ENCODE measurements around the gene OMP.

Gene OMP

DNA sequence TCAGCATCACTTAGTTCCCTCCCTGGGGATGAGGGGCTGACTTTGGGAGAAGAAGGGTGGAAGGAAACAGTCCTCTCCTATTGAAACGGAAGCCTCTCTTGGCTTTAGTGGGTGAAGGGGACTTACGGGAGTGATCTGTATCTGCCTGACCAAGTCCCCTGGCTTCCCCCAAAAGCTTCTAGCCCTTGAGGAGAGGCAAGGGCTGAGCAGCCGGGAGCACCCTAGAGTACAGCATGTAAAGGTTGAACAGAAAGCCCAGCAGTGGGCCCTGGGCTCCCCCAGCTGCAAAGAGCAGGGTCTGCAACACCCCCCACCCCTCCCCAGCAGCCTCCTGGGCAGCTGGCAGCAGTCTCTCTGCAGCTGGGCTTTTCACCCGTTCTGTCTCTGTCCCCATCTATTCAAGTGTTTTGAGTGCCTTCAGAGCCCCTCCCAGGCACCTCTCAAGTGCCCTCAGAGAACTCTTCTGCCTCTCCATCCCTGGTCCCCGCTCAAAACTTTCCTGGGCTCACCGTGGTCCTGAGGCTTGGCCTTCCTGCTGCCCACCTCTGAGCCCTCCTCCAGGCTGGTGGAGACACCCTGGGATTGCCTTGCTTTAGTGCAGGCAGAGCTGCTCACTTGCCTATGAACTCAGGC is 33.2 kb upstream of the OMP start:
- no peak for DNase-seq (ENCODE audit: low read depth)

DNA sequence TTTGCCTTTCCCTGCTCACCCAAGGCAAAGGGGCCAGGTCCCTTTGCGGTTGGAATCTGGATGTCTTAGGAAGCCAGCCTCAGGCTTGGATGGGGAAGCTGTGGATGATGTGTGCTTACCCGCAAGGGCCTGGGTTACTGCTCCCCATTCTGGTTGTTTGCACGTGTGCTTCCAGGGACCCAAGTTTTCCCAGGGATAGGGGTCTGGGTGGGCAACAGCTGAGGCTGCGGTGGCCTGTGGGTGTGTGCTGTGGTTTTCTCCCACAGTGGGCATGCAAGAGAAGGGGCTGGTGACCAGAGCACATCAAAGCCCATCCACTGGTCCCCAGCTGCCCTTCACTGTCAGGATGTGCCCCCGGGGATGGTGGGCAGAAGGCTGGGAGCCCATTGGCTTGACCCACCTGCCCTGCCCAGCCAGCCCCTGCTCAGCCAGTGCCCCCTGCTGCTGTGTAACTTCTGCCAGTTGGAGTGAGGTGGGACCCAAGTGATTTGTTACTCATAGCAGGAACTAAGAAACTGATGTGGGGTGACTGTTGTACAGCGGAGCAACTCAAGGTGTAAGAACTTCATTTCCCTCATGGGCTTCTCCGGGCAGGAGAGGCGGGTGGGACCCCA is 32.6 kb upstream of the OMP start:
- DNase-seq (ENCODE audit: low read depth) = no peak

DNA sequence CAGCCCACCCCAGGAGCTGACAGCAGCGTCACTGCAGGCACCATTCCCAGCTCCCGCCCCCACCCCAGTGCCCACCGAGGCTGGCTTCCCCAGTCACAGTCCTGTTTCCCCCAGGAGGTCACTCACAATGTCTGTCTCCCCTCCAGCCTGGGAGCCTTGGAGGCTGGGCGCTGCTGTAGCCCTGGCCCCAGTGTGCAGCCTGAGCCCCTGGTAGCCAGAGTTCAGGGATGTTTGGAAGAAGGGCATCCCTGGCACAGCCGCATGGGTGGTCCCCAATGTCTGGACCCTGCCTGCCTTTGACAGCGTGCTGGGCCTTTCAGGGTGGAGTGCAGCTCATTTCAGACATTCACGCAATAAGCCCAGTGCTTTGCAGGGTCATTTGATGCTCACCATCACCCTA is 31.6 kb upstream of the OMP start:
- DNase-seq (ENCODE audit: low read depth) = no peak

DNA sequence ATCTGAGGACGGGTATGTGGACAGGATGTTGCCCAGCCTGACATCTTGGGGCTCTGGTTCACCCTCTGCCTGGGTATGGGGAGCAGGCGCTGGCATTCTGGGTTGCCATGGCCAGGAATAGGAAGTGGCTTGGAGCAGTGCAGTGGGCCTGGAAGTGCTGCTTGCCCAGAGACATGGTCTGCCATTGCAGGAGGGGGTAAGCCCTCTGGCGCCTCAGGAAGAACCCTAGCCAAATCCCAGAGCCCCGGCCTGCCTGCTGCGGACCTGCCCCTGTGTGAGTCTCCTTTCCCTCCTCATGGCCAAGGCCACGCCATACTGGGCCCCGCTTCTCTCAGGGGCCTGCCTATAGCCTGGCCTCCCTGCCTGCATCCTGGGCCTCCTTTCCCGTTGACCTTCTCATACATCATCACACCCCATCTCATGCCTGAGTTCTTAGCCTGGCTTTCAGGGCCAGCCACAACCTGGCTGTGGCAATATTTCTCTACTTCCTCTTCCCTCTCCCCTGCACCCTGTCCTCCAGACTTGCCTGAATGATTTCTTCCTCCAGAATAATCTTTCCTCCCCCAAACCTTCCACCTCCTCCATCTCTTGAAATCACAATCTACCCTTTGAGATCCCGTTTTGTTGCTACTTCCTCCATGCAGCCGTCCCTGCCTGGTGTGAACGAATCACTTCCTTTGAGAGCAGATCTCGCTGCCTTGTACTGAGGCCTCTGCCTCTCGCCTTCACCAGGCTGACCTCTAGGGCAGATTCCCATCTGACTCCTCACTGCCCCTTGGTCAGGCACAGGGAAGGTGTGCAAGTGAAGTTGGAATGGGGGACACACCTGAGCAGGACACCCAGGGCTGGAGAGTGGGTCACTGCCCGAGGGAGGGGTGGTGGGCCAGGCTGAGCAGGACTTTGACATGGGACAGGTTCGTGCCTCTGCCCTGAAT is 30.7 kb upstream of the OMP start:
- DNase-seq (ENCODE audit: low read depth) = no peak

DNA sequence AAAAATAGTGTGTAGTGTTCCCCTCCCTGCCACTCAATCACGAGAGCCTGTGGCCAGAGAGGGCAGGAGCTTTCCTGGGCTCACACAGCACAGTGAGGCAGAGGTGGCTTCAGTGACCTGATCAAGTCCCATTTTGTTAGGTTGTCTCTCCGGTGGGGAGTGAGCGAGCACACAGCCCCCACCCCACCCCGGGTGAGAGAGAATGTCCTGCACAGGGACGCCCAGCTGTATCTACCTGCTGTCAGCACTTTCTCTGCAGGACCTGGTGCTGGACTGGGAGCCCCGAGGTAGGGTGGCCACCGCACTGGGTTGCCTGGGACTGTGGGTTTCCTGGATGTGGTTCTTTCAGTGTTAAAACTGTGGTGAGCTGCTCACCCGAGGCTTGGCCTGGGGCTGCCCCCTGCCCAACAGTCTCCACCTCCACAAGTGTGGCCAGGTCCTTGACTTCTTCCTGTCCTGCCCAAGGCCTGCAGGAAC is 29.8 kb upstream of the OMP start:
- no peak for DNase-seq (ENCODE audit: low read depth)

DNA sequence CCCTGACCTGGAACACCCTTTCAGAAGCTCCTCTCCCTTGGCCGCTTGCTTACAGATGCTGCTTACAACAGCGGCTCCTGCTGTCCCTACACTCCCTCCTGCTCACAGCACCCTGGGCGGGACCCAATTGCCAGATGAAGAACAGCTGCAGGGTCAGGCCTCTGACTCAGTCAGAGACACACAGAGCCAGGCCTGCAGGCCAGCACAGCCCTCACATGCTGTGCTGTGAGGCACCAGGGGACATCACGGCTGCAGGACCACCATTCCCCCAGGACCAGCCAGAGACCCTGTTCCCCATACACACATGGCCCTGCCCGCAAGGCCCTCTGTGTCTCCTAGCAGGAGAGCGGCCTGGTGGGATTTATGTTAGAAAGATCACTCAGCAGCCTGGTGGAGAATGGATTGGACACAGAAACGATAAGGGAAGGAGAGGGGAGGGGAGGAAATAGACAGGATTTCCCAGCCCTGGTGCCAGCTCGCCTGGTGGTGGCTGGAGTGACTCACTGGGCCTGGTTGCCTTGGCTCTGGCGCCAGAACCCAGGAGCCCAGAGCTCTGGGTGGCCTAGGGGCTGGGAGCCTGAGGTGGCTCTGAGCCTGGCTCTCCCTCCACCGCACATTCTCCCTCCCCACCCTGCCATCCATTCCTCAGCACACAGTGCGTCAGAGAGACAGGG is 29.2 kb upstream of the OMP start:
- DNase-seq (ENCODE audit: low read depth) = peak; percentile 94

DNA sequence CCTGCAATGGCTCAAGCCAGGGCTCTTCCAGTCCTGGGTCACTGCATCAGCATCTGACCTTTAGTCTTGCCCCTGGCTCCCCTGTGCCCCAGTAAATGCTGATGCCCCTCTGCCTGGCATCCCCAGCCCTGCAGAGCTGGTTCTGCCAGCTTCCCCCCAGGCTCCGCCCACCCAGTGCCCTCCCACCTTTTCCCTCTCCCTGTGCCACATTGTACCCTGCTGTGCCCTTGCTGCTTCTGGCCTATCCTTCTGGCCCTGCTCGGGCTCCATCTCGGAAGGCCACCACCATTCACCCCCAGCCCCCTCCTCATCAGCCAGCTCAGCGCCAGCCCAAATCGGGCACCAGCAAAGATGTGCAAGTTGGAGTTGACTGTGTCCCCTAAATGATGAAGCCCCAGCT is 28.4 kb upstream of the OMP start:
- DNase-seq (ENCODE audit: low read depth) = no peak

DNA sequence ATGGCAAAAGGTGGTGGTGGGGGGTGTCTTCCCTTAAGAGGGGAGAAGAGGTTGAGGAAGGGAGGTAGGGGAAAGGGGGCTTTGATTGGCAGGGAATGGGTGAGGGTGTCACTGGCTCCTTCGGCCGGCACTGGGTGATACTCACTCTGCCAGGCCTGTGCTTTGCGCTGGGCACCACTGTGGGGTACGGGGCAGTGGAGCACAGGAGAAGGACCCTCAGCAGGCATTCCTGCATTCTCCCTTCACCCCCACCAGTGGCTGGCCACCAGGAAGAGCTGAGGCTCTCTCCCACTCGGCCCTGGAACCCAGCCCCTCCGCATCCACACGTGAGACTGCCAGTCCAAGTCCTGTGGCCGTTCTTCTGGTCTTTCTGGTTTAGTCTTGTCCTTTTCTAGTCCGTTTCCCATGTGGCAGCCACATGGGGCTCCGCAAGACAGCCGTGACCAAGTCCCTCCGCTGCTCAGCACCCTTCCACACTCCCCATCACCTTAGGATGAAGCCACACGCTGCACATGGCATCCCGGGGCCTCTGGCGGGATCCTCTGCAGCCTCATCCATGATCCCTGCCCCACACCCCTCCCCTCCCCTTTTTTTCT is 27.9 kb upstream of the OMP start:
- no peak for DNase-seq (ENCODE audit: low read depth)

DNA sequence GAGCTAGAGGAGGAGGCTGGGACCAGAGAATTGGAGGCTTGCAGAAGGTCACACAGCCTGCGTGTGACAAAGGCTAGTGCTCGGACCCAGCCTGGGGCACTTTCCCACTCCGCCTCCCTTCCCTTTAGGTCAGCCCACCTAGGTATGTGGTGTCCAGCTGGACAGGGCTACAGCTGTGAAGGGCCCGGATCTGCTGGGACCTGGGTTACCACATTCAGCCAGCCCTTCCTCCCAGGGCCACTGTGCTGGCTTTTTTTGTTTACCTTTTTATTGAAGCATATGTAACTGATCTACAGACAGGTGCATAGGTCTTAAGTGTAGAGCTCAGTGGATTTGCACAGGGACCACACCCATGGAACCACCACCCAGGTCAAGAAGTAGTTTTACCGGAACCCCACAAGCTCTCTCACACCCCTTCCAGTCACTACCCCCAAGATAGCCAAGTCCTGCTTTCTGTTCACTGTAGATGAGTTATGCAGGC is 27.2 kb upstream of the OMP start:
- DNase-seq (ENCODE audit: low read depth) = no peak

DNA sequence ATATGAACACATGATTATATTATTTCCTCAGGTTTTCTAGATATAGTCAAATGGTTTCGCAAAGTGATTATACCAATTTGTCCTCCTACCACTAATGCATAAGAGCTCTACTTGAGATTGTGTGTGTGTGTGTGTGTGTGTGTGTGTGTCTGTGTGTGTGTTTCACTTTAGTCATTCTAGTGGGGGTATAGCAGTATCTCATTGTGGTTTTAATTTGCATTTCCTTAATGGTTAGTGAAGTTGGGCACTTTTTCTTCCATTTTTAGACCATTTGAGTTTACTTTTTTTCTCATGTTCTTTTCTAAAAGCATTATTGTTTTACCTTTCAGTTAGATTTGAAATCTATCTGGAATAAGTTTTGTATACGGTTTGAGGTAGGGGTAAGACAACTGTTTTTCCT is 23.0 kb upstream of the OMP start:
- no peak for DNase-seq (ENCODE audit: low read depth)

DNA sequence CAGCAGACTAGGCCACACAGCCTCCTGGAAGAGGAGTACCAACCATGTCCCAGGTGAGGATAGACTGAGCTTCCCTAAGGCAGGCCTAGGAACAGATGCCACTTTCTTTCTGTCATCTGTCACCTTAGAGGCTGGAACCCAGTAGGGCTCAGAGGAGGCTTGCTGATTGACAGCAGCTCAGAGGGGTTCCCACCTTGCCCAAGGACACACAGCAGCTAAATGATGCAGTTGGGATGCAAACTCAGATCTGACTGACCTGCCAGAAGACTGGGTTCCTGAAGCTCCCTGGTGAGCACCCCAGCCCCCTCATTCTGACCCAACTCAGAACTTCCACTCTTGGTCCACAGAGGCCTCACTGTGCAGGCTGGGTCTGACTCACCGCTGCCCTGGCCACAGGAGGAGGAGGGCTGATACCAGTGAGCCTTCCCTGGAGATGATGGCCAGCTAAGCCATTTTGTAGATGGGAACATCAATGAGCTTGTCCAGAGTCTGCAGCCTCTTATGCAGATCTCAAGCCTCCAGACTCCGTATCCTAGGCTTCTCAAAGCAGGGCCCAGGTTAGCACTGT is 21.9 kb upstream of the OMP start:
- DNase-seq (ENCODE audit: low read depth) = no peak

DNA sequence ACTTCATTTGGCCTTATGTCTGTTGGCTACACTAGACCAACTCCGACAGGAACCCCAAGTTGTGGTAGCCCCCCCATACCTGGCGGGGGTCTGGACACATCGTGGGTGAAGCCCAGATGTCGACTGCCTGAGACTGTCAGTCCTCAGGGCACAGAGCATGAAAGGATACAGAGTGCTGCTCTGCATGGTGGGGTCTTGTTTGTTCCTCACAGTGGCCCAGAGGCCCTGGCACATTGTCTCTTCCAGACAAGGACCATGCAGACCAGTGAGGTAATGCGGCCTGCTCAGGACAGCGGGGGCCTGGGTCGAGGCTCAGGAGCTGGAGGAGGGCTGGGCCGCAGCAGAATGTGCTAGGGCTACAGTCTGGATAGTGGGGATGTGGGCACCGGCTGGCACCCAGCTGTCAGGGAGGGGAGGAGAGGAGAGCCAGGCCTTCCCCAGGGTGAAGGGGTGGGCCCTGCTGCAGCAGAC is 21.2 kb upstream of the OMP start:
- DNase-seq (ENCODE audit: low read depth) = no peak

DNA sequence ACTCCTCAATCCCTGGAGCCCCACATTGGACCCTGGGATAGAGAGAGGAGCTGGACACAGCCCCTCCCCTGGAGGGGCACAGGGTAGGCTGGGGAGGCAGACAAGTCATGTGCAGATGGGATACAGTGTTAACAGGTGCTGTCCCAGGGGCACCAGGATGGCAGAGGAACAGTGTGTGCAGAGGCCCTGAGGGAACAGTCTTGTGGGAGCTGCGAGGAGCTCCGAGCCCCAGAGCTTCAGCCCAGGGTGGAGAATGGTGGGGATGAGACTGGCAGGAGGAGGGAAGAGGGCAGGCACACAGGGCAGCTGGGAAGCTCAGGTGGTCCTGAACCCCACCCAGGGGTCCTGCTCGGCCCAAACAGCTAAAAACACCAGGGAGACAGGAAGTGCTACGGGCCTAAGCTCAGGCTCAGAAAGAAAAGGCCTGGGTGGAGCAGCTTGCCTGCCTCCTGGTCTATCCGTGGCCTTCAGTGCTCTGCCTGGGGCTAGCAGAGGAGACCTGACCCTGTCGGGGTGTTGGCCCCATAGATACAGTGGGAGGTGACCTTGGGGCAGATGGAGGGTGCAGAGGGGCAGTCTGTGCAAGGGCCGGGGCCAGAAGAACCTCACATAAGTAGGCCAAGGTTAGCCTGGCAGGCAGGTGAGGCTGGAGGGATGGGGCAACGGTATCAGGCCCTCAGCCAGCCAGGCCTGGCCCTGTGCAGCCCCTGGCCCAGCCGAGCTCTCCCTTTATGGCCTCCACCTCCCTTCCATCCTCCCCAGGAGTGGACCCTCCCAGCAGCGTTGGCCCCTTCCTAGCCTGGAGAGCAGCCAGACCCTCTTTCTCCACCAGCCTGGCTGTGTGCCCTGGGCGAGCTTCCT is 20.4 kb upstream of the OMP start:
- DNase-seq (ENCODE audit: low read depth) = no peak

DNA sequence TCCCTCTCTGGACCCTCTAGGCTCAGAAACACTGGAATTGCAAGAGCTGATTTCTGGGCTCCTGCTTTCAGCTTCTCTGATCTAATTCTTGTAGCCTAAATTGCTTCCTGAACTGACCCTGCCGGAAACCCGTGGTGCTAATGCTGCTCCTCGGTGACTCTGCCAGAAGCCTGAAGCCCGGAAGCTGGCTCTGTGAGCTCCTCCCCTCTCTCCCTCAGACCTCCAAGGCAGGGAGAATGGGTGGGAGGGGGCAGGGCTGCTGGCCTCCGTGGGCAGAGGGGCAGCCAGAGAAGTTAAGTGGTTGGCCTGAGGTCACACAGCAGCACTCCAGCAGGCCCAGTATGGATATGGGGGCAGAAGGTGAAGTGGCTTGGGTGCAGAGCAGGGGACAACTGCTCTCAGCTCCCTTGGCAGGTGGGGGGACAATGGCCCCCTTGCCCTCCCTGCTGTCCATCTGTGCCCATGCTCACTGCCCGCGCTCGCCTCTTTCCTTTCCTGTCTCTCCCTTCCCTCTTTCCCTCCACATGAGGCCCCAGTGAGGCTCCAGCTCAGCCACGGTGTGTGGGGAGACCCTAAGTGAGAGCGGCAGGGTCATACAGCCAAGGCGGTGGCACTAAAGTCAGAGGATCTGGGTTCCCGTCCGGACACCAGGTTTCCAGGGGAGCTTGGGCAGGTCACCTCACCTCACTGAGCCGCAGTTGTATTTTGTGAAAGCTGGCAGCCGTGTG is 19.6 kb upstream of the OMP start:
- DNase-seq (ENCODE audit: low read depth) = no peak

DNA sequence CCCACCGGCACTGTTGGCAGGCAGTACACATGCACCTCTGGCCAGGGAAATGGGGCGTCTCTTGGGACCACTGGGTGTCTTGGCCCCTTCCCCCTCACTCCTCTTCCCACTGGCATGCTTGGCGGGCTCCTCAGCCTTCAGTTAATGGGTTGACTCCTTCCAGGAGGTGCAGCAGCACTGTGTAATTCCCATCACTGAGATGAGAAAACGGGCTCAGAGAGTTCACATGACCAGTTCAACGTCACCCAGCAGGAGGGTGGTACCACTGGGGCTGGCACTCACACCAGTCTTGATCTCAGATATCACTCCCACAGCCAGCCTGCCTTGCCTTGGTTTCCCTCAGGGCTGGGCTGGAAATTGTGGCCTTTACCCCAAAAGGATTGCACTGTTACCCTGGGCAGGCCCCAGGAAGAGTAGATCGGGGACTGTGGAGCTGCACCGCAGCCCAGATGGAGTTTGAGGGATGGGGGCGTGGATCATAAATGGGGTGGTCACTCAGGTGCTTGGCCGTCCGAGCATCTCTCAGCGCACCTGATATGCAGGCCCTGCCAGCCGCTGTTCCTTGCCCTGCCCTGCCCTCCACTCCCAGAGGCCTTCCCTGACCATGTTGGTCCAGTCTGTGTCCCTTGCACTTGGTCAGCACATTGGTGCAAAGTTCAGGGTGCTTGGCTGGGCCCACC is 18.9 kb upstream of the OMP start:
- no peak for DNase-seq (ENCODE audit: low read depth)

DNA sequence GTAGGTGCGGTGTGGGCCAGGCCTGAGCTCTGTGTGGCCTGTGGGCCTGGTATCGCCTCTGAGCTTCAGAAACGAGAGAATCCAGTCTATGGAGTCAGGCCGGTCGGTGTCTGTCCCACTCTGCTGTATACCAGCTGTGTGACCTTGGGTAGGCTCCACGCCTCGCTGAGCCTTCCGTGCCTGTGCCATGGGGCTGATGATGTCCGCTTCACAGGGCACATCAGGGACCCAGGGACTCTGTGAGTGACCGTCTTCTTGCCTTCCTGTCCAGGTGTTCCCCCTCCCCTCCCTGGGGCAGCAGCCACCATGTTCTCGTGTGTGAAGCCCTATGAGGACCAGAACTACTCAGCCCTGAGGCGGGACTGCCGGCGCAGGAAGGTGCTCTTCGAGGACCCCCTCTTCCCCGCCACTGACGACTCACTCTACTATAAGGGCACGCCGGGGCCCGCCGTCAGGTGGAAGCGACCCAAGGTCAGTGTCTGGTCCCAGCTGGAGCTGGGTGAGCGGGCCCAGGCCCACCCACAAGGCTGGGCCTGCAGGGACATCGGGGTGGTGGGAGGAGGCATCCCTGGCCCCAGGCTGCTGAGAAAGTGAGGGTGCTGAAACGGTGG is 18.0 kb upstream of the OMP start:
- no peak for DNase-seq (ENCODE audit: low read depth)

DNA sequence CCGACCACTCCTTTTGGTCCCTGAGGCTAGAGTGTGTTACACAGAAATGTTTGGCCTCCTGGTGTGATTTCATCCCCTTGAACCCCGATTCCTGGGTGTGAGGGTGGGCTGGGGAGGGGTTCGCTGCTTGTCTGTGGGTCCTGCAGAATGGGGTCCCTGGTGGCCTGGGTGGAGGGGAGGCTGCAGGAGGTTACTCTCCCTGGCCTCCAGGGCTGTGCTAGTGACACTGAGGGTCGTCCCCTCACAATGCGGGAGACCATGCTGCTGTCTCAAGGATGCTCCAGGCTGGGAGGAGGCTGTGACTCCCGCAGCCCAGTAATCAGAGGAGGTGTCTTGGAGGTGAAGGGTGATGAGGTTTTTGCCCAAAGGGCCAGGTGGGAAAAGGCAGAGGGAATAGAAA is 17.0 kb upstream of the OMP start:
- DNase-seq (ENCODE audit: low read depth) = no peak

DNA sequence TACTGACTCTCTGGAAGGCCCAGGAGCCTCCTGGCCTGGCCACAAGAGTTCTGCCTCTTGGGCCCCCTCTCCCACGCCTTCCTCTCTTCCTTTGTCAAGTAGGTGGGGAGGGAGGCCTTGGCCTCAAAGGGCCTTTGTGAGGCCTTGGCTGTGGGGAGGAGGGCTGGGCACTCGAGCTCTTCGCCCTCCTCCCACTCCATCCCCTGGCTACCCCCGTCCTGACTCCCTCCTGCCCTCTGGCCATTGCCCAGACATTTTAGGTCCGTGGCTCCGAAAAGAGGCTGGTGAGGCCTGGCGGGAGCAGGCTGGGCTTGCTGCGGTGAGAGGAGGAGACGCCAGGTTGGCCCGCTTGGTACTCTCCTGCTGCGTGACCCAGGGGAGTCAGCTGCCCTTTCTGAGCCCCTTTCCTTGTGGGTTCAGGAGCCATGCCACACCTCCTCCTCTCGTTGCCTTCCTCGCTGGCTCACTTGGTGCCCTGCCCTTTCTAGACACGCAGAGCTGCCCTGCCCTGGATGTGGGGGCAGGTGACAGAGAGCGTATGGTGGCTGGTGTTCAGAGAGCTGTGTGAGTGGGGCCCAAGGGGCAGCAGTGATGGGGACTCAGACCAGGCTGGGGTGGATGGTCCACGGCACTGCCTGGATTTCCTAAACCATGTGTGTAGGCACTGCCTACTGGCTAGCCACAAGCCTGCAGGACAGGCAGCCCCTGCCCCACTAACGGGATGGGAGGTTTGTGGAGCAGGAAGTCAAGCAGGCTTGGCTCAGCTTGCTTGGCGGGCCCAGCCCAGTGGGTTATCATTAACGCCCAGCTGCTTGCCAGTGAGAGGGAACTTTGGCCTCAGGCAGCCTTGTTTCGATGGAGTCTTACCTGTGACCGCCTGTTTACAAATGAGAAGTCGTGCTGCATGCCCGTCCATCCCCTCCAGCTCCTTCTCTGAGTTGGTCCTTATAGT is 15.8 kb upstream of the OMP start:
- DNase-seq (ENCODE audit: low read depth) = no peak
